Activated T-helper 17 cell treated with anti-CD3 and anti-CD28 coated beads, Interleukin-2, amount 50 U/mL, for 72 hours (primary cell): ENCODE data around the gene CACNA1A. TPM values are rescaled to one million over a fixed set of nuclear protein-coding genes. Genes with fewer than 3 reads are reported as not detected.

ENCODE experiments used
- ATAC-seq: fragments of 150-1000 bp; cut with Tn5 transposase; replicated peaks from 2 replicates; pipeline ENCODE4 v1.10.0; 2021; ENCODE audit warnings: mild to moderate bottlenecking, moderate library complexity
- H3K27ac Mint-ChIP-seq: one replicate; pipeline ENCODE4 v1.8.0; 2022; ENCODE audit warnings: mixed read lengths
- H3K27me3 Mint-ChIP-seq: one replicate; pipeline ENCODE4 v1.8.0; 2022; ENCODE audit warnings: mixed read lengths
- H3K36me3 Mint-ChIP-seq: one replicate; pipeline ENCODE4 v1.8.0; 2022; ENCODE audit warnings: low read depth, mild to moderate bottlenecking, mixed read lengths
- H3K4me1 Mint-ChIP-seq: one replicate; pipeline ENCODE4 v1.8.0; 2022; ENCODE audit warnings: mixed read lengths
- H3K4me3 Mint-ChIP-seq: one replicate; pipeline ENCODE4 v1.8.0; 2022; ENCODE audit warnings: mild to moderate bottlenecking, mixed read lengths
- H3K9me3 Mint-ChIP-seq: one replicate; pipeline ENCODE4 v1.8.0; 2022; ENCODE audit warnings: mixed read lengths
- total RNA-seq, 2 donors: library from RNA; stranded (reverse); gene quantifications; one replicate each; pipeline ENCODE4 v1.2.3, GENCODE V29; 2022

The CACNA1A gene
- total RNA-seq, 2 donors from 2014 or later = 2.0 to 2.5 TPM

GRCh38 chr19:13284929-13285928, 221.1 kb downstream of the CACNA1A start:
- Mint-ChIP-seq H3K4me1 (no peaks in the 10 kb centered on the region), H3K27me3 (no peaks in the 10 kb centered on the region), H3K9me3 (no peaks in the 10 kb centered on the region), H3K4me3 (no peak overlapping the region), H3K27ac (no peak overlapping the region), H3K36me3 (no peaks in the 10 kb centered on the region)
- ATAC-seq = no peak

DNA sequence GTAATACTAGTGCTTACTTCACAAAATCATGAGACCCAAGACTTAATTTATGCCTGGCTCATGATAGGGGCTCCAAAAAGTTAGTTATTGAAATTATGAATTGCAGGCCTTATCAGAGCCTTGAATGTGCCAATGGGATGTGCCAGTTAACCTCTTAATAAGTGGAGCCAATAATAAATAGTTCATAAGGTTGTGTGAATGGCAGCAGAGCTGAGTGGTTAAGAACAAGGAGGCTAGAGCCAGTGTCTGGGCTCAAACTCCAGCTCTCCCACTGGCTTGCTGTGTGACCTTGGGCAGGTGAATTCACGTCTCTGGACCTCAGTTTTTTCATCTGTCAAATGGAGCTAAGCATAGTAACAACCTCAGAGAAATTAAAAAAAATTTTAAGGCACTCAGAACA, 222.4 kb downstream of the CACNA1A start:
- Mint-ChIP-seq H3K9me3 (no peaks in the 10 kb centered on the region), H3K4me1 (no peaks in the 10 kb centered on the region), H3K4me3 (no peak overlapping the region), H3K27ac (no peak overlapping the region), H3K27me3 (no peaks in the 10 kb centered on the region), H3K36me3 (no peaks in the 10 kb centered on the region)
- no peak for ATAC-seq

DNA sequence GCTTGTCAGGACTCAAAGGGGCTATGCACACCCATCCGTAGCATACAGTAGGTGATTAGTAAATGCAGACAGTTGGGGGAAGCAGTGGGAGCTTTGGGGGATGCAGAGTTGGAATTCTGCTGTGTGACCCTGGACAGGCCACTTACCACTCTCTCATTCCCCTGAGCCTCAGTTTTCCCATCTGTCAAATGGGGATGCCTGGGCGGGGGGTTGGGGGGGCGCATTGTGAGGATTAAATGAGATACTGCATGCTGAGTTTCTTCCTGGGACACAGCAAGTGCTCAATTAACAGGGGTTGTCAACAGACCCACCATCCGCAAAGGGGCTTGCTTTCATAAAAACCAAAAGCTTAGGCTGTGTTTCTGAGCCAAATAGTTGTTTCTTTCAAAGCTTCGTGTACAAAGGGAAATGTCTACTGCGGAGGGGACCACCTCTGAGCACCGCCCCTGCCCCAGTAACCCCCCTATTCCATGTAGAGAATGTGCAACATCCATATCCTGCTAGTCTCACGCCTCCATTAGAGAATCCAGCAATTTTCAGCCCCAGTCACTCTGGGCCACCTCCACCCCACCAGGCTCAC, 223.7 kb downstream of the CACNA1A start:
- H3K4me3 Mint-ChIP-seq = no peak overlapping the region
- no peak overlapping the region for H3K27ac Mint-ChIP-seq
- no peaks in the 10 kb centered on the region for H3K36me3 Mint-ChIP-seq
- no peaks in the 10 kb centered on the region for H3K27me3 Mint-ChIP-seq
- H3K4me1 Mint-ChIP-seq = no peaks in the 10 kb centered on the region
- ATAC-seq = no peak
- H3K9me3 Mint-ChIP-seq = no peaks in the 10 kb centered on the region

DNA sequence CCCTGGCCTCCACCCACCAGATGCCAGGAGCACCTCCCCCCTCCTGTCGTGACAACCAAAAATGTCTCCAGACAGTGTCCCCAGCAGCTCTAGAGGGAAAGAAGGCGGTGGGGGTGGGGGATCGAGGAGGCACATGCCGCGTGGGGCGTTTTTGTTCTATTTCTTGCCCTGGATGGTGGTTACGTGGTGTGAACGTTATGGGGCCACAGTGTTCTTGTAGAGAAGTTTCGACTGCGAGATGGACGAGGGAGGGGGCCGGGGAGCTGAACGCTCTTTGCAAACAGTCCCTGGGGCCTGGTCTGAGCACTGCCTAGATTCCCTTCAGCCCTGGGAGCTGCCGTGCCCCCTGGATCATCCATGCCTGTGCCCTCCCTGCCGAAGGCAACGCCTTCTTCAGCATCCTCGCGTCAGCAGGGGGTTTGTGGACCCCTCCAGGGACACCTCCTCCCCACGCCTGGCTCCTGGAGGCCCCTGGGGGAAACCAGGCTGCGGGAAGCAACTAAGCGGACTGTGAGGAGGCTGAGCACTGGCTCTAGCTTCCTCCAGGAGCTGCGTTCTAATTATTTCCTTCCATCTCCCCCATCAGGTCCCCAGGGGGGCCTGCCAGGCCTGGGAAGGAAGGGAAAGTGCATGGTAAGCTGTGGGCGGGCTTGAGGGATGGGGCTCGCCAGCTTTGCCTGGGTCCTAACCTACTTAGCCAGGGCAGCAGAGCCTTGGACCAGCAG, 224.6 kb downstream of the CACNA1A start:
- Mint-ChIP-seq H3K27me3 (no peaks in the 10 kb centered on the region), H3K4me3 (no peak overlapping the region), H3K4me1 (no peaks in the 10 kb centered on the region), H3K36me3 (no peaks in the 10 kb centered on the region), H3K9me3 (no peaks in the 10 kb centered on the region), H3K27ac (no peak overlapping the region)
- ATAC-seq = no peak

DNA sequence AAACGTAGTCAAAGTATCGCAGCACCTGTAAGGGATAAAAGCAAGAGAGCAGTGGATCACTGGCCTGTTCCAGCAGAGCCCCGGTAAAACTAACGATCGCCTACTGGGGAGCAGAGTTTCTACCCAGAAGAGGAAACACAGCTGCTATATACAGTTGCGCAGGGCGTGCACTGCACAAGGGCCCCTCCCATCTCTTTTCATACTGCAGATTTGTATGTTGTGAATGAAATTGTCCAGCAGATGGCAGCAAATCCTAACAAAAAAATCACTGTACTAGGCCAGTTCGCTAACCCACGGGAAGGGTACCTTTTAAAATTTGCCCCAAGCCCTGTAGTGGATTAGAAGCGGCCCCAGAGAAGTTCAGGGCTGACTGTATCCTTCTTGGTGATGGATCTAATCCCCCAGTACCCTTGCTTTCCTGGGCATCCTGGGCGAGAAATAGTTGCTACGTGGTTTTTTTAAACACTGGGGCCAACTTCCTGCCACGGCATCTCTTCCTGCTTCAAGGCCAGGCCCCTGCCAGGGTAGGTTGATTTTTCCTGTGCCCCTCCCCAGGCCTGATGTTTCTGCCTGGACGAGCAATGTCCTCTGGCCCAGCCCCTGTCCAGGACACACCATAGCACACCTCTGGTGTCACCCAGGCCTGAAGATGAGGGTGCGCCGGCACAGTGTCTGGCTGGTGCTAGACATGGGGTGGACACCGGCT, 229.0 kb downstream of the CACNA1A start:
- peak overlapping the region; percentile 62 for H3K4me3 Mint-ChIP-seq
- H3K4me1 Mint-ChIP-seq = no peaks in the 10 kb centered on the region
- no peaks in the 10 kb centered on the region for H3K36me3 Mint-ChIP-seq
- peak overlapping the region; percentile 8 for H3K27ac Mint-ChIP-seq
- H3K9me3 Mint-ChIP-seq = no peaks in the 10 kb centered on the region
- peak; percentile 94 for ATAC-seq
- no peaks in the 10 kb centered on the region for H3K27me3 Mint-ChIP-seq

- ATAC-seq = peak; percentile 24
- no peaks in the 10 kb centered on the region for H3K36me3 Mint-ChIP-seq
- no peak overlapping the region for H3K27ac Mint-ChIP-seq
- peak overlapping the region; percentile 32 for H3K4me3 Mint-ChIP-seq
- no peaks in the 10 kb centered on the region for H3K4me1 Mint-ChIP-seq
- H3K27me3 Mint-ChIP-seq = no peaks in the 10 kb centered on the region
- no peaks in the 10 kb centered on the region for H3K9me3 Mint-ChIP-seq
Measured at GRCh38 chr19:13275016-13275722, 231.1 kb downstream of the CACNA1A start.

DNA sequence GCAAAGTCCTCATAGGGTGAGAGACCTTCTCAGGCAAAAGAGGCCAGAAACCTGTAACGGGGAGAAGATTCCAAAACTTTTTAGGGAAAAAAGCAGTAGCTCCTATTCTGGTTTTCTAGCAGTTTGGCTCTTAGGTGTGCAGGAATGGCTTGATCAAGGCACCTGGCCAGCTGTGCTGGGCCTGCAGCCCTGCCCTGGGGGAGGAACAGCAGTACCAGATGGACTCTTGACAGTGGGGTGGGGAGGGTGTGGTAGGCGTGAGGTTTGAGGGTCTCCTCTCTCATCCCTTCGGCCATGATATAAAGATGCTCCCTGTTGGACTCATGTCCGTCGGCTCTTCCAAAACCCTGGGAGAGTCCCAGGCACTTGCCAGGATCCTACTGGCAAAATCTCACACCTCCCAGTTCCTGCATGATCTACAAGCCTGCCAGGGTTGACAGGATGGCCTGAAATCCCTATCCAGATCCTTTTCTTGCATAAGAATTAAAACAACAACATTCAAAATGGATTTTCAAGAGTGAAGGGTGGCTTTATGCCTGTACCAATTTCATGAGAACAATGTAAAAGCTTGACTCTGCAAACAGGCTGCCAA, 235.7 kb downstream of the CACNA1A start:
- no peak for ATAC-seq
- Mint-ChIP-seq H3K36me3 (no peaks in the 10 kb centered on the region), H3K27me3 (no peaks in the 10 kb centered on the region), H3K4me1 (no peaks in the 10 kb centered on the region), H3K27ac (no peak overlapping the region), H3K4me3 (no peak overlapping the region), H3K9me3 (no peaks in the 10 kb centered on the region)

- no peaks in the 10 kb centered on the region for H3K4me1 Mint-ChIP-seq
- no peaks in the 10 kb centered on the region for H3K36me3 Mint-ChIP-seq
Measured at GRCh38 chr19:13269348-13269747, 236.9 kb downstream of the CACNA1A start.

GRCh38 chr19:13267889-13268288, 238.4 kb downstream of the CACNA1A start:
- Mint-ChIP-seq H3K27me3 (no peaks in the 10 kb centered on the region), H3K4me3 (no peak overlapping the region), H3K4me1 (no peaks in the 10 kb centered on the region), H3K27ac (no peak overlapping the region), H3K9me3 (no peaks in the 10 kb centered on the region), H3K36me3 (no peaks in the 10 kb centered on the region)
- no peak for ATAC-seq

More at GRCh38 chr19:13269348-13269747, 236.9 kb downstream of the CACNA1A start:
- Mint-ChIP-seq H3K27me3 (no peaks in the 10 kb centered on the region), H3K27ac (no peak overlapping the region), H3K9me3 (no peaks in the 10 kb centered on the region), H3K4me3 (no peak overlapping the region)
- no peak for ATAC-seq

GRCh38 chr19:13267131-13267530, 239.1 kb downstream of the CACNA1A start:
- Mint-ChIP-seq H3K9me3 (no peaks in the 10 kb centered on the region), H3K4me3 (no peak overlapping the region), H3K27me3 (no peaks in the 10 kb centered on the region), H3K36me3 (no peaks in the 10 kb centered on the region), H3K4me1 (no peaks in the 10 kb centered on the region), H3K27ac (no peak overlapping the region)
- no peak for ATAC-seq

- Mint-ChIP-seq H3K27ac (peak overlapping the region; percentile 38), H3K9me3 (no peaks in the 10 kb centered on the region), H3K36me3 (no peaks in the 10 kb centered on the region), H3K4me3 (no peak overlapping the region), H3K27me3 (peaks cover 8% of the 10 kb centered on the region), H3K4me1 (peaks cover 9% of the 10 kb centered on the region)
- ATAC-seq = no peak
Measured at GRCh38 chr19:13262450-13262849, 243.8 kb downstream of the CACNA1A start.

- Mint-ChIP-seq H3K36me3 (no peaks in the 10 kb centered on the region), H3K9me3 (no peaks in the 10 kb centered on the region), H3K4me1 (peaks cover 9% of the 10 kb centered on the region), H3K27ac (peak overlapping the region; percentile 2), H3K4me3 (peak overlapping the region; percentile 33), H3K27me3 (peaks cover 13% of the 10 kb centered on the region)
- peak; percentile 99 for ATAC-seq
Measured at GRCh38 chr19:13260883-13261653, 245.2 kb downstream of the CACNA1A start.

DNA sequence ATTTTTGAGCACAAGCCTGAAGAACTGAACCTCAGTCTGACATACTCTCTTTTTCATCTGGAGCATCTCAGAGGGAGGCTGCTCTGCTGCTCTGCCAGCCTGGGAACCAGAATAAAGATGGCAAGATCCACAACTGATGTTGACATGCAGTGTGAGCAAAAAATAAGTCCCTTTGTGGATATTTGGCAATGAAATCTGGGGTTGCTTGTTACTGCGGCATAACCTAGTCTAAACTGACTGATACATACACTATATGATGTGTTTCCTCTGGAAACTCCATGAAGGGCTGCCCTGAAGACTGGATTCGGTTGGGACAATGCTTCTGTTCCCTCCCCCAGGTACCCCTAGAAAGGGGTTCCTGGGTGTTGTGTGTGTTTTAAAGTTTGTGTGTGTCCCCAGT, 249.4 kb downstream of the CACNA1A start:
- Mint-ChIP-seq H3K27me3 (peaks cover 18% of the 10 kb centered on the region), H3K4me3 (no peak overlapping the region), H3K36me3 (no peaks in the 10 kb centered on the region), H3K27ac (no peak overlapping the region), H3K4me1 (peaks cover 9% of the 10 kb centered on the region), H3K9me3 (no peaks in the 10 kb centered on the region)
- no peak for ATAC-seq
